Measurements from ENCODE around the gene ARL6IP6.

GRCh38 chr2:152710713-152711112 lies 7.7 kb upstream of the ARL6IP6 start:
- no peak for TF ChIP-seq EZH2phosphoT487 (IDR thresholded peaks at IDR 0.05; ENCODE audit: unreplicated experiment)
- no peak for TF ChIP-seq CTCF (conservative IDR thresholded peaks at IDR 0.05; ENCODE audit: low read depth in 2 of 2)
- no peak for TF ChIP-seq POLR2AphosphoS5 (IDR thresholded peaks at IDR 0.05; ENCODE audit: low read depth)
- TF ChIP-seq EZH2 (IDR thresholded peaks at IDR 0.05; ENCODE audit: low read depth, unreplicated experiment): no peak
- no peak for TF ChIP-seq ZNF114 (CRISPR knock-in tag; IDR thresholded peaks at IDR 0.05)
- no peak for TF ChIP-seq ETS1 (IDR thresholded peaks at IDR 0.05)
- no peak for TF ChIP-seq NANOG (IDR thresholded peaks at IDR 0.05; ENCODE audit: borderline replicate concordance)
- TF ChIP-seq STAT1 (IDR thresholded peaks at IDR 0.05; ENCODE audit: unreplicated experiment): no peak
